ENCODE data around the gene DNM2. TPM values are rescaled to one million over a fixed set of nuclear protein-coding genes. Genes with fewer than 3 reads are reported as not detected.
A peak's percentile ranks its signal among the peaks of the same experiment; 100 is the strongest.

DNM2 gene
- total and polyA plus RNA-seq, 2 of the 13 experiments (the other 11 are each of a cell fraction or from before 2014, with no cell fraction given), result 41.7 to 59.8 TPM

DNA sequence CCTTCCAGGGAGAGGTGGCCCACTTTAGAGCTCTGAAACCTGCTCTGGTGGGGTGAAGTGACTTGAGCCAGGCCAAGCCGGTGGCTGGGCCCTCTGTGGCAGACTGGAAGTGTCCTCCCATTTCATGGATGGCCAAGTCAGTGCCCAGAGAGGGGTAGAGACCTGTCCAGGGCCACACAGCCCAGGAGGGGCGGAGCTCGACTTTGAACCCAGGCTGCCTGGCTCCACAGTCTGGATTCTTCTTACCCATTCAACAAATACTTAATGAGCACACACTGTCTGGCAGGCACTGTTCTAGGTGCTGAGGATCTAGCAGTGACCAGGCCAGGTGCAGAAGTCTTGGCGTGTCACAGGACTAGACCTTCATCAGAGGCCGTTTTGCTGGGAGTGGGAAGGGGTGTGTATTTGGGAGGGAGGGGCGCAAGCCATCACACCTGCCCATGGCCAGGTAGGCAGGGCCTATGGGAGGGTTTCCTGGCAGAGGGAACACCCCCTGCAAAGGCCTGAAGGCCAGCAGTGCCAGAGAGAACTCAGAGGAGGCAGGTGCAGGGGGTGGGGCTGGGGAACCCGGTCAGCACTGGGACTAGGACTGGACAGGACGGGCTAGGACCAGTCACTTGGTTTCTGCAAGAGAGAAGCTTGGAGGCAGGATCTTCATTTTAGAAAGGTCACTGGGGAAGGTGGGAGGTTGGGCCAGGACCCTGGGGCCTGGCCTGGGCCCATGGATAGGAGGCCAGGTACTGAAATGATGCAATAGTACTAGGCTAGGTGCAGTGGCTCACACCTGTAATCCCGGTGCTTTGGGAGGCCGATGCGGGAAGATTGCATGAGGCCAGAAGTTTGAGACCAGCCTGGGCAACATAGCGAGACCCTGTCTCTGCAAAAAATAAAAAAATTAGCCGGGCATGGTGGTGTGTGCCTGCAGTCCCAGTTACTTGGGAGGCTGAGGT lies 31.8 kb downstream of the DNM2 start (continued):
- TF ChIP-seq, protein P1, sequence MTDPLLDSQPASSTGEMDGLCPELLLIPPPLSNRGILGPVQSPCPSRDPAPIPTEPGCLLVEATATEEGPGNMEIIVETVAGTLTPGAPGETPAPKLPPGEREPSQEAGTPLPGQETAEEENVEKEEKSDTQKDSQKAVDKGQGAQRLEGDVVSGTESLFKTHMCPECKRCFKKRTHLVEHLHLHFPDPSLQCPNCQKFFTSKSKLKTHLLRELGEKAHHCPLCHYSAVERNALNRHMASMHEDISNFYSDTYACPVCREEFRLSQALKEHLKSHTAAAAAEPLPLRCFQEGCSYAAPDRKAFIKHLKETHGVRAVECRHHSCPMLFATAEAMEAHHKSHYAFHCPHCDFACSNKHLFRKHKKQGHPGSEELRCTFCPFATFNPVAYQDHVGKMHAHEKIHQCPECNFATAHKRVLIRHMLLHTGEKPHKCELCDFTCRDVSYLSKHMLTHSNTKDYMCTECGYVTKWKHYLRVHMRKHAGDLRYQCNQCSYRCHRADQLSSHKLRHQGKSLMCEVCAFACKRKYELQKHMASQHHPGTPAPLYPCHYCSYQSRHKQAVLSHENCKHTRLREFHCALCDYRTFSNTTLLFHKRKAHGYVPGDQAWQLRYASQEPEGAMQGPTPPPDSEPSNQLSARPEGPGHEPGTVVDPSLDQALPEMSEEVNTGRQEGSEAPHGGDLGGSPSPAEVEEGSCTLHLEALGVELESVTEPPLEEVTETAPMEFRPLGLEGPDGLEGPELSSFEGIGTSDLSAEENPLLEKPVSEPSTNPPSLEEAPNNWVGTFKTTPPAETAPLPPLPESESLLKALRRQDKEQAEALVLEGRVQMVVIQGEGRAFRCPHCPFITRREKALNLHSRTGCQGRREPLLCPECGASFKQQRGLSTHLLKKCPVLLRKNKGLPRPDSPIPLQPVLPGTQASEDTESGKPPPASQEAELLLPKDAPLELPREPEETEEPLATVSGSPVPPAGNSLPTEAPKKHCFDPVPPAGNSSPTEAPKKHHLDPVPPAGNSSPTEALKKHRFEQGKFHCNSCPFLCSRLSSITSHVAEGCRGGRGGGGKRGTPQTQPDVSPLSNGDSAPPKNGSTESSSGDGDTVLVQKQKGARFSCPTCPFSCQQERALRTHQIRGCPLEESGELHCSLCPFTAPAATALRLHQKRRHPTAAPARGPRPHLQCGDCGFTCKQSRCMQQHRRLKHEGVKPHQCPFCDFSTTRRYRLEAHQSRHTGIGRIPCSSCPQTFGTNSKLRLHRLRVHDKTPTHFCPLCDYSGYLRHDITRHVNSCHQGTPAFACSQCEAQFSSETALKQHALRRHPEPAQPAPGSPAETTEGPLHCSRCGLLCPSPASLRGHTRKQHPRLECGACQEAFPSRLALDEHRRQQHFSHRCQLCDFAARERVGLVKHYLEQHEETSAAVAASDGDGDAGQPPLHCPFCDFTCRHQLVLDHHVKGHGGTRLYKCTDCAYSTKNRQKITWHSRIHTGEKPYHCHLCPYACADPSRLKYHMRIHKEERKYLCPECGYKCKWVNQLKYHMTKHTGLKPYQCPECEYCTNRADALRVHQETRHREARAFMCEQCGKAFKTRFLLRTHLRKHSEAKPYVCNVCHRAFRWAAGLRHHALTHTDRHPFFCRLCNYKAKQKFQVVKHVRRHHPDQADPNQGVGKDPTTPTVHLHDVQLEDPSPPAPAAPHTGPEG (CRISPR knock-in tag; IDR thresholded peaks at IDR 0.05), result 0 out of 2 replicates have a peak, but pooled peaks have one; percentile 10
- no peak for TF ChIP-seq NONO (IDR thresholded peaks at IDR 0.05)
- 0 out of 2 replicates have a peak, but pooled peaks have one; percentile 19 for TF ChIP-seq NONO (CRISPR knock-in tag; conservative IDR thresholded peaks at IDR 0.05)
- peak; percentile 3; the same call in 1 of the 2 replicates for TF ChIP-seq ZNF431 (CRISPR knock-in tag; IDR thresholded peaks at IDR 0.05; ENCODE audit: borderline replicate concordance, low read depth)
- no peak for TF ChIP-seq ZNF430 (CRISPR knock-in tag; IDR thresholded peaks at IDR 0.05)
- 0 out of 2 replicates have a peak, but pooled peaks have one; percentile 0 for TF ChIP-seq NR2F2 (IDR thresholded peaks at IDR 0.05; ENCODE audit: borderline replicate concordance, low read depth)
- TF ChIP-seq U2AF2 (IDR thresholded peaks at IDR 0.05; ENCODE audit: low read depth, low read length), result 0 out of 2 replicates have a peak, but pooled peaks have one; percentile 33
- TF ChIP-seq ZSCAN12 (CRISPR knock-in tag; IDR thresholded peaks at IDR 0.05), result no peak
- TF ChIP-seq, protein P2, sequence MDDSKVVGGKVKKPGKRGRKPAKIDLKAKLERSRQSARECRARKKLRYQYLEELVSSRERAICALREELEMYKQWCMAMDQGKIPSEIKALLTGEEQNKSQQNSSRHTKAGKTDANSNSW (CRISPR knock-in tag; IDR thresholded peaks at IDR 0.05; ENCODE audit: borderline replicate concordance), result 0 out of 2 replicates have a peak, but pooled peaks have one; percentile 24
- 0 out of 2 replicates have a peak, but pooled peaks have one; percentile 31 for TF ChIP-seq ZNF24 (IDR thresholded peaks at IDR 0.05)
- peak; percentile 8; the same call in 1 of the 2 replicates for TF ChIP-seq GATAD1 (CRISPR knock-in tag; IDR thresholded peaks at IDR 0.05)
- no peak for TF ChIP-seq NPAS2 (CRISPR knock-in tag; IDR thresholded peaks at IDR 0.05; ENCODE audit: borderline replicate concordance)
- peak; percentile 10 for TF ChIP-seq YY1 (IDR thresholded peaks at IDR 0.05; ENCODE audit: insufficient read depth, insufficient replicate concordance, low read depth, low read length)

Measured in HepG2 (cell line).